Measurements from ENCODE around the gene SREBF2.
"Not testable (repeated sequence)": the region's sequence is repeated elsewhere in the genome, so short reads cannot be mapped to it uniquely, and the experiment has no call there.

Gene SREBF2

GRCh38 chr22:41947424-41948080, 114.6 kb downstream of the SREBF2 start:
- no peak for DNase-seq (ENCODE audit: low read depth)

GRCh38 chr22:41948142-41948541, 115.2 kb downstream of the SREBF2 start:
- no peak for DNase-seq (ENCODE audit: low read depth)

GRCh38 chr22:41948928-41949296, 116.0 kb downstream of the SREBF2 start:
- DNase-seq (ENCODE audit: low read depth) = not testable (repeated sequence)

GRCh38 chr22:41949297-41949965, 116.5 kb downstream of the SREBF2 start:
- DNase-seq (ENCODE audit: low read depth) = no peak

- DNase-seq (ENCODE audit: low read depth) = no peak
These were observed 119.1 kb downstream of the SREBF2 start, which contains the start of gene SMIM45 for GRCh38 chr22:41951898-41952474. Gene SMIM45, plus strand, starts transcription at chr22:41952150.

- DNase-seq (ENCODE audit: low read depth) = no peak
These were observed 119.8 kb downstream of the SREBF2 start for GRCh38 chr22:41952713-41953112.
